H1 (cell line): ENCODE results near the gene LYPD6. TPM values are rescaled to one million over a fixed set of nuclear protein-coding genes. Genes with fewer than 3 reads are reported as not detected.

ENCODE experiments used
- CTCF ChIA-PET: fragments of 300-600 bp; sonication (Branson Sonifier 250); formaldehyde crosslinking; loops from one replicate; lab custom pipeline; 2021; ENCODE audit not compliant: partially characterized antibody; lab: Charles Lee
- POLR2A ChIA-PET: fragments of 300-600 bp; sonication (Branson Sonifier 250); formaldehyde crosslinking; loops from one replicate; lab custom pipeline; 2021; ENCODE audit warnings: inconsistent platforms; ENCODE audit not compliant: partially characterized antibody; lab: Charles Lee
- DNase-seq, 2 experiments: peaks; one replicate each; pipeline versions ENCODE4 v3.0.0 to v3.0.0-alpha.2; 2010 to 2022; ENCODE audit warnings: low spot score in 2 of 2, low read depth in 1 of 2, mixed read lengths in 1 of 2
- FAIRE-seq: peaks from 2 replicates; lab custom pipeline; 2011; peaks lifted over from hg19 to GRCh38; lab: Jason Lieb, UNC
- H2AFZ ChIP-seq: 2 replicates; pipeline ENCODE4 v1.8.1; 2012; ENCODE audit warnings: low read length, inconsistent platforms
- H2AK5ac ChIP-seq: 2 replicates; pipeline ENCODE4 v1.6.1; 2013; ENCODE audit warnings: low read depth, low read length
- H2BK120ac ChIP-seq: replicated peaks from 2 replicates; pipeline ENCODE3; 2013; ENCODE audit warnings: low read depth, low read length, inconsistent platforms
- H2BK12ac ChIP-seq: 2 replicates; pipeline ENCODE4 v1.6.1; 2013; ENCODE audit warnings: low read depth, low read length
- H2BK15ac ChIP-seq: 2 replicates; pipeline ENCODE4 v1.6.1; 2013; ENCODE audit warnings: low read length
- H2BK20ac ChIP-seq: 2 replicates; pipeline ENCODE4 v1.6.1; 2013; ENCODE audit warnings: low read length
- H2BK5ac ChIP-seq: 2 replicates; pipeline ENCODE4 v1.6.1; 2013; ENCODE audit warnings: low read depth, low read length
- H3K14ac ChIP-seq: 2 replicates; pipeline ENCODE4 v1.6.1; 2013; ENCODE audit warnings: inconsistent platforms; ENCODE audit not compliant: insufficient read length
- H3K18ac ChIP-seq: 2 replicates; pipeline ENCODE4 v1.6.1; 2013; ENCODE audit warnings: low read length; ENCODE audit errors: extremely low read depth
- H3K23ac ChIP-seq: 2 replicates; pipeline ENCODE4 v1.6.1; 2013; ENCODE audit warnings: inconsistent platforms; ENCODE audit not compliant: insufficient read length
- H3K23me2 ChIP-seq: 2 replicates; pipeline ENCODE4 v1.6.1; 2013; ENCODE audit warnings: low read depth, low read length
- H3K27ac ChIP-seq: 2 replicates; pipeline ENCODE4 v1.6.1; 2011; ENCODE audit warnings: low read depth, low read length, inconsistent platforms
- H3K27me3 ChIP-seq, 4 experiments: replicated peaks in 1 of 4; 1 replicate in 1 of 4; 2 replicates in 3 of 4; pipeline versions ENCODE4 v1.6.1 to v1.8.1; 2011 to 2013; ENCODE audit warnings: low read length in 3 of 4, mild to moderate bottlenecking in 3 of 4, inconsistent platforms in 2 of 4, mixed read lengths in 2 of 4, moderate library complexity in 1 of 4; ENCODE audit not compliant: control insufficient read depth in 3 of 4, insufficient read depth in 3 of 4; ENCODE audit errors: extremely low read depth in 1 of 4
- H3K36me3 ChIP-seq, 4 experiments: 2 replicates each; pipeline versions ENCODE4 v1.6.1 to v1.8.1; 2011 to 2013; ENCODE audit warnings: mild to moderate bottlenecking in 4 of 4, low read length in 3 of 4, moderate library complexity in 2 of 4, control low read depth in 1 of 4, inconsistent platforms in 1 of 4; ENCODE audit not compliant: insufficient read depth in 4 of 4, control insufficient read depth in 2 of 4
- H3K4ac ChIP-seq: replicated peaks from 2 replicates; pipeline ENCODE3; 2013; ENCODE audit warnings: low read length, low read depth, mixed read lengths, inconsistent platforms; ENCODE audit not compliant: insufficient read length
- H3K4me1 ChIP-seq, 4 experiments: replicated peaks in 1 of 4; 1 replicate in 1 of 4; 2 replicates in 3 of 4; pipeline versions ENCODE4 v1.6.1 to v1.8.1; 2011 to 2013; ENCODE audit warnings: low read length in 3 of 4, inconsistent platforms in 2 of 4, mixed read lengths in 1 of 4; ENCODE audit not compliant: insufficient read depth in 4 of 4, control insufficient read depth in 3 of 4
- H3K4me2 ChIP-seq, 2 experiments: 2 replicates each; pipeline versions ENCODE4 v1.6.1 to v1.8.1; 2011 to 2013; ENCODE audit warnings: low read depth in 2 of 2, low read length in 2 of 2, control low read depth in 1 of 2, inconsistent platforms in 1 of 2, mild to moderate bottlenecking in 1 of 2; ENCODE audit not compliant: insufficient read depth in 1 of 2
- H3K4me3 ChIP-seq, 4 experiments: fragments of 200-600, 300-600 bp in 1 of 4; sonication (generic), shearing (Covaris generic), sonication (Bioruptor Twin) in 1 of 4; 2 replicates each; pipeline versions ENCODE4 v1.5.1 to v1.8.1; 2011 to 2016; ENCODE audit warnings: low read length in 4 of 4, low read depth in 3 of 4, control low read depth in 2 of 4, inconsistent platforms in 2 of 4, mild to moderate bottlenecking in 2 of 4, mixed read lengths in 1 of 4, moderate library complexity in 1 of 4; ENCODE audit not compliant: insufficient read depth in 2 of 4; ENCODE audit errors: extremely low read depth in 1 of 4
- H3K56ac ChIP-seq: replicated peaks from 2 replicates; pipeline ENCODE3; 2013; ENCODE audit warnings: low read depth, mild to moderate bottlenecking, mixed read lengths, low read length, inconsistent platforms; ENCODE audit not compliant: insufficient read length
- H3K79me1 ChIP-seq: 2 replicates; pipeline ENCODE4 v1.6.1; 2013; ENCODE audit warnings: low read depth, low read length, control low read depth
- H3K79me2 ChIP-seq, 2 experiments: 2 replicates each; pipeline versions ENCODE4 v1.6.1 to v1.8.1; 2012 to 2013; ENCODE audit warnings: low read length in 2 of 2, mild to moderate bottlenecking in 2 of 2, inconsistent platforms in 1 of 2; ENCODE audit not compliant: insufficient read depth in 2 of 2, control insufficient read depth in 1 of 2
- H3K9ac ChIP-seq, 4 experiments: replicated peaks in 1 of 4; 1 replicate in 1 of 4; 2 replicates in 3 of 4; pipeline versions ENCODE4 v1.6.1 to v1.8.1; 2011 to 2013; ENCODE audit warnings: low read depth in 3 of 4, low read length in 3 of 4, control low read depth in 2 of 4, mild to moderate bottlenecking in 2 of 4, moderate library complexity in 2 of 4, inconsistent platforms in 1 of 4; ENCODE audit errors: extremely low read depth in 1 of 4
- H3K9me3 ChIP-seq, 2 experiments: 2 replicates each; pipeline versions ENCODE4 v1.6.1 to v1.8.1; 2012 to 2013; ENCODE audit warnings: mild to moderate bottlenecking in 2 of 2, moderate library complexity in 2 of 2, control low read depth in 1 of 2, inconsistent platforms in 1 of 2, low read depth in 1 of 2, low read length in 1 of 2, mixed read lengths in 1 of 2; ENCODE audit not compliant: insufficient read depth in 2 of 2
- H4K20me1 ChIP-seq, 2 experiments: replicated peaks in 1 of 2; 2 replicates each; pipeline versions ENCODE3 to v1.8.1; 2011 to 2013; ENCODE audit warnings: inconsistent platforms in 2 of 2, low read length in 2 of 2, mild to moderate bottlenecking in 1 of 2; ENCODE audit not compliant: insufficient read depth in 2 of 2, control insufficient read depth in 1 of 2
- H4K5ac ChIP-seq: 2 replicates; pipeline ENCODE4 v1.6.1; 2013; ENCODE audit warnings: low read length, low read depth, mixed read lengths, inconsistent platforms; ENCODE audit not compliant: insufficient read length
- H4K8ac ChIP-seq: 2 replicates; pipeline ENCODE4 v1.8.0; 2013; ENCODE audit warnings: mild to moderate bottlenecking, moderate library complexity, low read length, inconsistent platforms; ENCODE audit not compliant: insufficient read depth; ENCODE audit errors: extremely low read depth
- H4K91ac ChIP-seq: replicated peaks from 2 replicates; pipeline ENCODE3; 2013; ENCODE audit warnings: low read length, mixed read lengths, inconsistent platforms; ENCODE audit not compliant: insufficient read length
- WGBS, 2 experiments: shearing (Covaris generic) in 1 of 2; methylation state at CpG; one replicate each; pipeline versions ENCODE4 v1.1.6 to v1.1.7; 2013 to 2015; ENCODE audit warnings: low lambda C conversion rate in 2 of 2, mixed read lengths in 2 of 2, inconsistent platforms in 1 of 2, low coverage in 1 of 2, missing lambda C conversion rate in 1 of 2; ENCODE audit not compliant: insufficient replicate concordance in 2 of 2, insufficient coverage in 1 of 2, insufficient read length in 1 of 2; ENCODE audit errors: extremely low coverage in 1 of 2, missing lambda C conversion rate in 1 of 2; 5-methylcytosine and 5-hydroxymethylcytosine counted together
- polyA plus RNA-seq, 7 experiments: library from polyadenylated mRNA; depleted of rRNA in 3 of 7; stranded (reverse) in 5 of 7; unstranded in 2 of 7; fragments of >200 nt in 5 of 7; fragments of 200-250 nt in 2 of 7; gene quantifications; 1 replicate in 5 of 7; 2 replicates in 1 of 7; 4 replicates in 1 of 7; pipeline versions ENCODE4 v1.2.1 to v1.2.3, GENCODE V29; 2011 to 2013; ENCODE audit warnings: missing spikeins in 2 of 7, mixed read lengths in 2 of 7
- total RNA-seq: library from RNA; stranded (reverse); fragmentation: NEBNext Ultra II Directional; extraction: Animal tissue kit (Norgen Biotek cat#: 25700); gene quantifications from 2 replicates; pipeline ENCODE4 v1.2.1, GENCODE V29; 2021
- TF ChIP-seq, protein P1 (sequence below), 3 experiments: IDR thresholded peaks; 1 replicate in 2 of 3; 2 replicates in 1 of 3; pipeline versions ENCODE4 v1.5.1 to v1.6.1; 2011; ENCODE audit warnings: low read length in 3 of 3, mild to moderate bottlenecking in 3 of 3, inconsistent platforms in 2 of 3, low read depth in 1 of 3, moderate library complexity in 1 of 3; ENCODE audit not compliant: insufficient read depth in 1 of 3; ENCODE audit errors: control extremely low read depth in 1 of 3

Gene LYPD6
- total and polyA plus RNA-seq, 2 of the 8 experiments (the other 6 are each of a cell fraction or from before 2014, with no cell fraction given), result 5.6 to 8.9 TPM

DNA sequence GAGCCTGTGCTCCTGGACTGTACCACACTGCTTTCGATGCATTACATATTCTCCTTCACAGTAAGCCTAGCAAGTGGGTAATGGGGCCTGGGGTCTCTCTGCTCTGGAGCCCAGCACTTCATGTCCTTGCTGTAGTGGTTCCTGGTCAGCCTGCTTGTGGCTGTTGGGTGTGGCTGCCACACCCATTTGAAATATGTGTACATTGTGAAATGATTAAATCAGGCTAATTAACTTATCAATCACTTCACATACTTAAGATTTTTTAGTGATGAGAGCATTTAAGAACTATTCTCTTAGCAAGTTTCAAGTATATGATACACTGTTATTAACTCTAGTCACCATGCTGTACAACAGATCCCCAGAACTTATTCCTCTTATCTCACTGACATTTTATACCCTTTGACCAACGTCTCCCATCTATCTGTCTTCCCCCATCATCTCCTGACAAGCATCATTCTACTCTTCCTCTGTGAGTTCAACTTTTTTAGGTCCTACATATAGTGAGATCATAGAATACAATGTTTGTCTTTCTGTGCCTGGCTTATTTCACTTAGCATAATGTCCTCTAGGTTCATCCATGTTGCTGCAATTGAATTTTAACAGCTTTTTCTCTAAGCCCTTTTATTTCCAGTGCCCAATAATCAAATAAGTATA, 92.1 kb downstream of the LYPD6 start:
- H3K9me3 ChIP-seq, result no peaks in the 10 kb centered on the region
- H2BK12ac ChIP-seq, result no peak overlapping the region
- H3K27ac ChIP-seq, result no peak overlapping the region
- H3K4me1 ChIP-seq, result peaks cover 0 to 12% (median 4%) of the 10 kb centered on the region in 4 experiments; a peak in 5 of 7 replicates
- H3K4me2 ChIP-seq, result no peak overlapping the region
- H4K91ac ChIP-seq, result no peak overlapping the region
- no peaks in the 10 kb centered on the region for H4K20me1 ChIP-seq
- H3K9ac ChIP-seq, result no peak overlapping the region
- H3K4ac ChIP-seq, result no peak overlapping the region
- no peak overlapping the region for H3K18ac ChIP-seq
- WGBS, 2 experiments, result 76% methylated on average over 2 of the region's 2 CpGs; no CpG with 5 or more reads in 1 of the 2 experiments
- H2BK20ac ChIP-seq, result no peak overlapping the region
- H3K23ac ChIP-seq, result no peak overlapping the region
- DNase-seq (no peak), FAIRE-seq (no peak)
- POLR2A ChIA-PET, result no interaction called here
- no peak overlapping the region for H2AK5ac ChIP-seq
- H3K4me3 ChIP-seq, result no peak overlapping the region
- no peak overlapping the region for H4K8ac ChIP-seq
- no peak overlapping the region for H2BK120ac ChIP-seq
- TF ChIP-seq, protein P1, sequence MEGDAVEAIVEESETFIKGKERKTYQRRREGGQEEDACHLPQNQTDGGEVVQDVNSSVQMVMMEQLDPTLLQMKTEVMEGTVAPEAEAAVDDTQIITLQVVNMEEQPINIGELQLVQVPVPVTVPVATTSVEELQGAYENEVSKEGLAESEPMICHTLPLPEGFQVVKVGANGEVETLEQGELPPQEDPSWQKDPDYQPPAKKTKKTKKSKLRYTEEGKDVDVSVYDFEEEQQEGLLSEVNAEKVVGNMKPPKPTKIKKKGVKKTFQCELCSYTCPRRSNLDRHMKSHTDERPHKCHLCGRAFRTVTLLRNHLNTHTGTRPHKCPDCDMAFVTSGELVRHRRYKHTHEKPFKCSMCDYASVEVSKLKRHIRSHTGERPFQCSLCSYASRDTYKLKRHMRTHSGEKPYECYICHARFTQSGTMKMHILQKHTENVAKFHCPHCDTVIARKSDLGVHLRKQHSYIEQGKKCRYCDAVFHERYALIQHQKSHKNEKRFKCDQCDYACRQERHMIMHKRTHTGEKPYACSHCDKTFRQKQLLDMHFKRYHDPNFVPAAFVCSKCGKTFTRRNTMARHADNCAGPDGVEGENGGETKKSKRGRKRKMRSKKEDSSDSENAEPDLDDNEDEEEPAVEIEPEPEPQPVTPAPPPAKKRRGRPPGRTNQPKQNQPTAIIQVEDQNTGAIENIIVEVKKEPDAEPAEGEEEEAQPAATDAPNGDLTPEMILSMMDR (IDR thresholded peaks at IDR 0.05; ENCODE audit: control extremely low read depth in 1 of 3, insufficient read depth in 1 of 3, low read depth in 1 of 3, low read length in 3 of 3), result no peak
- no peaks in the 10 kb centered on the region for H3K36me3 ChIP-seq
- H2BK5ac ChIP-seq, result no peak overlapping the region
- no peaks in the 10 kb centered on the region for H3K79me2 ChIP-seq
- CTCF ChIA-PET, result interaction anchor here (0.6 to 1.7 kb wide), 7 partner anchors 11 to 273 kb away, joined by 3 read pairs; no protein-coding TSS in a partner anchor
- H4K5ac ChIP-seq, result no peak overlapping the region
- no peaks in the 10 kb centered on the region for H3K79me1 ChIP-seq
- no peak overlapping the region for H3K56ac ChIP-seq
- no peak overlapping the region for H3K14ac ChIP-seq
- no peak overlapping the region for H2AFZ ChIP-seq
- no peaks in the 10 kb centered on the region for H3K27me3 ChIP-seq
- no peaks in the 10 kb centered on the region for H3K23me2 ChIP-seq
- H2BK15ac ChIP-seq, result no peak overlapping the region
